Hepatocyte (in vitro differentiated cells): Measurements from ENCODE around the gene GUK1. TPM values are rescaled to one million over a fixed set of nuclear protein-coding genes. Genes with fewer than 3 reads are reported as not detected.

ENCODE experiments used
- DNase-seq: peaks from one replicate; pipeline ENCODE4 v3.0.0-alpha.2; 2016; ENCODE audit warnings: low spot score
- H2AFZ ChIP-seq: fragments of 200-600 bp; sonication (generic); 2 replicates; pipeline ENCODE4 v1.6.0; 2016; ENCODE audit warnings: antibody characterized with exemption, mild to moderate bottlenecking
- H3K27ac ChIP-seq: fragments of 200-600 bp; sonication (generic); 2 replicates; pipeline ENCODE4 v1.5.1; 2016; ENCODE audit warnings: mild to moderate bottlenecking
- H3K27me3 ChIP-seq: fragments of 200-600 bp; sonication (generic); 2 replicates; pipeline ENCODE4 v1.6.1; 2016
- H3K36me3 ChIP-seq: fragments of 200-600 bp; sonication (generic); replicated peaks from 2 replicates; pipeline ENCODE4 v1.5.1; 2016; ENCODE audit warnings: low read depth; ENCODE audit not compliant: insufficient read depth
- H3K4me1 ChIP-seq: fragments of 200-600 bp; sonication (generic); 2 replicates; pipeline ENCODE4 v1.5.1; 2016; ENCODE audit warnings: mild to moderate bottlenecking, moderate library complexity; ENCODE audit not compliant: insufficient read depth
- H3K4me2 ChIP-seq: fragments of 200-600 bp; sonication (generic); 2 replicates; pipeline ENCODE4 v1.6.0; 2016
- H3K4me3 ChIP-seq: fragments of 200-600 bp; sonication (generic); 2 replicates; pipeline ENCODE4 v1.5.1; 2016; ENCODE audit warnings: mild to moderate bottlenecking
- H3K79me2 ChIP-seq: fragments of 200-600 bp; sonication (generic); 2 replicates; pipeline ENCODE4 v1.6.0; 2017; ENCODE audit warnings: mild to moderate bottlenecking
- H3K9me2 ChIP-seq: fragments of 200-600 bp; sonication (generic); replicated peaks from 2 replicates; pipeline ENCODE4 v1.6.0; 2017; ENCODE audit warnings: mild to moderate bottlenecking; ENCODE audit not compliant: insufficient read depth
- H3K9me3 ChIP-seq: fragments of 200-600 bp; sonication (generic); 2 replicates; pipeline ENCODE4 v1.5.1; 2016; ENCODE audit warnings: low read depth, mild to moderate bottlenecking
- H4K20me1 ChIP-seq: fragments of 200-600 bp; sonication (generic); 2 replicates; pipeline ENCODE4 v1.6.0; 2016; ENCODE audit warnings: mild to moderate bottlenecking; ENCODE audit not compliant: insufficient read depth, poor library complexity, severe bottlenecking
- CTCF ChIP-seq: fragments of 200-600 bp; sonication (generic); IDR thresholded peaks from 2 replicates; pipeline ENCODE4 v1.5.1; 2016; ENCODE audit warnings: antibody characterized with exemption, mild to moderate bottlenecking; ENCODE audit not compliant: poor library complexity
- EZH2 ChIP-seq: fragments of 200-600 bp; sonication (generic); IDR thresholded peaks from 2 replicates; pipeline ENCODE4 v1.6.1; 2016; ENCODE audit warnings: antibody characterized with exemption, mild to moderate bottlenecking, borderline replicate concordance
- EZH2phosphoT487 ChIP-seq: fragments of 200-600 bp; sonication (generic); IDR thresholded peaks from one replicate; pipeline ENCODE4 v1.6.1; 2018; ENCODE audit warnings: antibody characterized with exemption, mild to moderate bottlenecking, low read depth, moderate library complexity; ENCODE audit not compliant: unreplicated experiment, severe bottlenecking
- WGBS: methylation state at CpG from one replicate; pipeline ENCODE4 v1.1.6; 2016; ENCODE audit warnings: low lambda C conversion rate; ENCODE audit errors: missing lambda C conversion rate; 5-methylcytosine and 5-hydroxymethylcytosine counted together
- polyA plus RNA-seq: library from polyadenylated mRNA; unstranded; fragments of >200 nt; fragmentation: Nextera tagmentation; extraction: Ambion mirVana; gene quantifications from 2 replicates; pipeline ENCODE4 v1.2.1, GENCODE V29; 2016
- total RNA-seq: library from RNA; depleted of rRNA; stranded (reverse); fragments of >200 nt; gene quantifications from 2 replicates; pipeline ENCODE4 v1.2.3, GENCODE V29; 2014

GUK1 gene
- total and polyA plus RNA-seq, 2 experiments from 2014 or later, result 158 to 368 TPM

GRCh38 chr1:228108055-228108690 lies 31.9 kb upstream of the GUK1 start:
- WGBS, result 88% methylated on average over 11 of the region's 11 CpGs

GRCh38 chr1:228108742-228109072 lies 31.4 kb upstream of the GUK1 start:
- H3K27ac ChIP-seq, result peak overlapping the region; percentile 94
- H2AFZ ChIP-seq, result peak overlapping the region; percentile 78

More at GRCh38 chr1:228108055-228108690, 31.9 kb upstream of the GUK1 start:
- H3K27me3 ChIP-seq, result no peaks in the 10 kb centered on the region
- H3K4me2 ChIP-seq, result peak overlapping the region; percentile 93
- H3K27ac ChIP-seq, result peak overlapping the region; percentile 94
- peak overlapping the region; percentile 96 for H3K4me3 ChIP-seq
- H3K4me1 ChIP-seq, result peaks cover 17% of the 10 kb centered on the region
- H3K79me2 ChIP-seq, result peaks cover 13% of the 10 kb centered on the region
- TF ChIP-seq CTCF (no peak), EZH2phosphoT487 (no peak), EZH2 (no peak)
- DNase-seq, result no peak
- no peaks in the 10 kb centered on the region for H3K9me3 ChIP-seq
- no peak overlapping the region for H2AFZ ChIP-seq
- H3K9me2 ChIP-seq, result no peaks in the 10 kb centered on the region
- no peaks in the 10 kb centered on the region for H3K36me3 ChIP-seq
- H4K20me1 ChIP-seq, result no peaks in the 10 kb centered on the region

GRCh38 chr1:228109073-228109961 lies 30.8 kb upstream of the GUK1 start, which contains the start of gene MRPL55:
Gene MRPL55, minus strand, starts transcription at chr1:228109299. Its CDS starts 1,039 bp downstream, at chr1:228108260.
- DNase-seq, result peak; percentile 99
- Histone ChIP-seq H3K9me2 (no peaks in the 10 kb centered on the region), H3K27me3 (no peaks in the 10 kb centered on the region), H3K4me1 (peaks cover 12% of the 10 kb centered on the region), H2AFZ (peak within 1 kb of the TSS; percentile 78), H3K4me2 (peak within 1 kb of the TSS; percentile 93), H3K27ac (peak within 1 kb of the TSS; percentile 94), H3K36me3 (no peaks in the 10 kb centered on the region), H3K4me3 (peak within 1 kb of the TSS; percentile 96), H3K9me3 (no peaks in the 10 kb centered on the region), H4K20me1 (no peaks in the 10 kb centered on the region), H3K79me2 (peaks cover 13% of the 10 kb centered on the region)
- TF ChIP-seq EZH2 (no peak), CTCF (no peak), EZH2phosphoT487 (no peak)
- WGBS, result under 1% methylated on average over 46 of the region's 66 CpGs

More at GRCh38 chr1:228108742-228109072, 31.4 kb upstream of the GUK1 start:
- H3K9me3 ChIP-seq, result no peaks in the 10 kb centered on the region
- TF ChIP-seq EZH2, result no peak
- TF ChIP-seq CTCF, result no peak
- TF ChIP-seq EZH2phosphoT487, result no peak
- no peaks in the 10 kb centered on the region for H3K9me2 ChIP-seq
- peaks cover 13% of the 10 kb centered on the region for H3K79me2 ChIP-seq
- no peaks in the 10 kb centered on the region for H4K20me1 ChIP-seq
- H3K4me1 ChIP-seq, result peaks cover 15% of the 10 kb centered on the region
- H3K36me3 ChIP-seq, result no peaks in the 10 kb centered on the region
- DNase-seq, result no peak
- WGBS, result 14% methylated on average over 8 of the region's 8 CpGs
- H3K27me3 ChIP-seq, result no peaks in the 10 kb centered on the region
- H3K4me3 ChIP-seq, result peak overlapping the region; percentile 96
- H3K4me2 ChIP-seq, result peak overlapping the region; percentile 93
